ENCODE measurements around the gene PDLIM5.

PDLIM5 gene

DNA sequence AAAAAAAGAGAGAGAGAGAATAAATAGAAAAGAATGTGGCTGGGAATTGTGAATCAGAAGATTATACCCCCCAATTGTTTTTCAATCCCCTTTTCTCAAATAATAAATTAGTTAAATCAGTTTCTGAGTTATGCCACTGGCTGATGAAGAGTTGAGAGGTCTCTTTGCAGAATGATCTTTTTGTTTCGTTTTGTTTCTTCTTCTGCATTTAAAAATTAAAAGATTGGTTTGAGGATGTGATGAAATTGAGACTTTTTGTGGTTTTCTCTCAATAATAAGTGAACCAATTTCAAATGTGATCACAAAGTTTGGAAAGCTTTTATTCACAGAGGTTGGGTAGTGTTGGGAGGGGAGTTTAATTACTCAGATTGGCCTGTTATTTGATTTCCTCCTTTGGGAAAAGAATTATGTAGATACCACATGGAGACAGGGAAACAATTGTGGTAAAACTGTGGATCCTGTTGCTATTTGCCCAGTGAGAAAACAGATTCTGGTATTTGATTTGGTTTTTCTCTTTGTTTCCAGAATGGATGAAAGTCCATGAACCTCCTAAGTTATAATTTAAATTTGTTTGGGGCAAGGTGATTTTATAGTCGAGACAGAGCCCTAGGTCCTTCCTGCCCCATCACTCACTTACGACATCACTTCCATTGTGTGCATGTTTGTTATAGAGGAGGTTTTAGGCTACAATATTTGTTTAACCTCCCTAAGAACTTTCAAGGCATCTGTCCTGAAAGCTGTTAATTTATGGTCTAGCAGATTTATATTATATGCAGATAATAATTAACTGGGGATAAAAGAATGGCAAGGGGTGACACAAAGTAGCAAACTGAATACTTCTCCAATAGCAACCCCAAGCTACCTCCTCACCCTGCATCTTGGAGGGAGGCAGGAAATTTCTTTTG lies 214.0 kb downstream of the PDLIM5 start:
- DNase-seq = no peak

DNA sequence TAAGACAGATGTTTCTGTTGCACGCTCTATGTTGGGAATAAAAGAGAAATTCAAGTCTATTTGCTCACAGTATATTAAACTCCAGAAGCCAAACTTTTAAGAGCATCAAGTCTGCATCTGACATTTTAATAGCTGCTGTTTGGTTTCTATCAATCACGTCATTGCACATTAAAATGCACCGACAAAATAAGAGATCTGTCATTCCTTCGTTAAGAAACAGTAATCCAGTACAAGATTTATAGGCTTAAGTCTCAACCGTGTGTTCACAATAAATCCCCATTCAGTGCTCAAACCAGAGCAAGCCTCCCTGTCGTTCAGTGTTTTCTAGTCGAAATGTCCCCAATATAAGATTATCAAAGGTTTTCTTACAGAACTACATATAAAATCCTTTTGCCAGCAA lies 217.0 kb downstream of the PDLIM5 start:
- no peak for DNase-seq

GRCh38 chr4:94669672-94670664 lies 218.2 kb downstream of the PDLIM5 start:
- DNase-seq = no peak

GRCh38 chr4:94671113-94671512 lies 219.4 kb downstream of the PDLIM5 start:
- no peak for DNase-seq

GRCh38 chr4:94673961-94674360 lies 222.2 kb downstream of the PDLIM5 start:
- no peak for DNase-seq

GRCh38 chr4:94676970-94677369 lies 225.2 kb downstream of the PDLIM5 start:
- no peak for DNase-seq

- no peak for DNase-seq
Measured at GRCh38 chr4:94678896-94679295, 227.2 kb downstream of the PDLIM5 start.

- DNase-seq = no peak
Measured at GRCh38 chr4:94680176-94680862, 228.6 kb downstream of the PDLIM5 start.

- DNase-seq = no peak
Measured at GRCh38 chr4:94686086-94686485, 234.3 kb downstream of the PDLIM5 start.

DNA sequence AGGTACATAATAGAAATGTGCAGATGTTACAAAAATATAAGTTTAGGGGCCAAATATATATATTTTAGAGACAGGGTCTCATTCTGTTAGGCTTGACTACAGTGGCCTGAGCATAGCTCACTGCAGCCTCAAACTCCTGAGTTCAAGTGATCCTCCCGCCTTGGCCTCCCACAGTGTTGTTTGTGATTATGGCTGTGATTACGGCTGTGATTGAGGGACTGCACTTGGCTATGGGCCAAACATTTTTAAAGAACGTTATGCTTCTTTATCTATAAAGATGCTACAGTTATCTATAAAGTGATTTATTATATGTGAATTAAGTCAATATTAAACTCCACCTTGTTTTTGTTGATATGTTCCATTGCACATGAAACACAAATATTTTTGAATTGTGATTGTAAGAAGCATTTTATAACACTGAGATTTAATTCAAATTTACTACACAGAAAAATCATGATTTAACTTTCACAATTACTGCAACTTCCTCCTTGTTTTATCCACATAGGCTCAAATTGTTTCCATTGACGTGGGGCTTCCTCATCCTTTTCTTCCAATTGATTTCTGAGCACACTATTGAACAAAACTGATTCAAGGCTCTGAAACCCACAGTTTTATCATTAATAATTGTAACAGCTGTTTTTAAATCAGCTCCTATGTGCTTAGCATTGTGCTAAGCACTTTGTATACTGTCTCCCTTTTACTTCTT lies 237.6 kb downstream of the PDLIM5 start:
- DNase-seq = no peak

DNA sequence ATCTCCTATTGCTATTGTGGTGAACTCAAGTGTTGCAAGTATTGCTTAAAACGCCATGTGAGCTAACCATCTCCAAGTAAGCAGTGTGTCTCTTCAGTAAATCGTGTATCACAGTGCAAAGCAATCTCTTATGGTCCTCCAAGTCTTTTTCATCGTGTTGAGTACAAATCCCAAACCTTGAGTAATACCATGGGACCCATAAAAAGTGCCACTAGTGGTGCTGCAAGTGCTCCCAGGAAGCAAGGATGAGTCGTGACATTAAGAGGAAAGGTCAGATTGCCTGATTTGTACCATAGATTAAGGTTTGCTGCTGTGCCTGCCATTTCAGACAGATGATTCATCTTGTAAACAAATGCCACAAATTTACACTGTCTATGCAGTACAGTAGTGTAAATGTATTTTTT lies 239.1 kb downstream of the PDLIM5 start:
- no peak for DNase-seq

DNA sequence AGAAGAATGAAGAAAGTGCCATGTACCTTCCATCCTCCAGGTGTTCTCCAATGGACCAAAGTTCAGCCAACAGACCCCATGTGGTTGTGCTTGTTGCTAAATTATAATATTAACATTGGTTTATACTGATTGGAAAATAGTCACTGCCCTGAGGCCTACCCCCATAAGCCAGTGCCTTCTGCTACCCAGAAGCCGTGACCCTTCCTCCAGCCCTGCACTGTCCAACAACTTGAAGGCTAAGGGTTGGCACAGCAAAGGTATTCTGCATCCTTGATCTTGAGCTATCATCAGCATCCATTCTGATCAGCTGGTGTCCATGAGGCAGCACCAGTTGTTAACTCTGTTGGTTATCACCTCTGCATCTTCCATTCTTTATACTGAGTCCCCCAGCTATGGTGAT lies 239.8 kb downstream of the PDLIM5 start:
- DNase-seq = no peak

DNA sequence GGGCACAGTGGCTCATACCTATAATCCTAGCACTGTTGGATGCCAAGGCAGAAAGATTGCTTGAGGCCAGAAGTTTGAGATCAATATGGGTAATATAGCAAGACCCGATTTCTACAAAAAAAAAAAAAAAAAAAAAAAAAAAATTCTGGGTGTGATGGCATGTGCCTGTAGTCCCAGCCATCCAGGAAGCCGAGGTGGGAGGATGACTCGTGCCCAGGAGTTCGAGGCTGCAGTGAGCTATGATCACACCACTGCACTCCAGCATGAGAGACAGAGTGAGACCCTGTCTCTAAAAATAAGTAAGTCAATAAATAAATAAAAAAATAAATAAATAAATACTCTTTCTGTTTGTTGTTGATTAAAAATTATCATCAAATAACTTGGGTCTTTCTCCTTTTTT lies 243.6 kb downstream of the PDLIM5 start:
- DNase-seq = no peak

DNA sequence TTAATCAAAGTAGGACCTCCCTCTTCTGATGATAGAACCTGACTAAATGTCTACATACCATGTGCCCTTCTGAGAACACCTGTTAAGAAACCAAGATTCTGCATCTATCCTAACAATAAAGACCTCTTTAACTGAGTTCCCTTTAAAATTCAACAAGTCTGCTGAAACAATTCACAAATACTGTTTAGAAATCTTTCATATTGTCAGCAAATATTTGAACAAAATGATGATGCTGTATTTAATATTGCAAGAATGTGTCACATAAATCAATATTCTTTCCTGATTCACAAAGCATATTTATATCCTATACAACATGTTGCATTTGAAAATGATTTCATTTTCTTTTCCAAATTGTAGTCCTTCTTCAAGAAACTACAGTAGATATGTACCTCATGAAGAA lies 246.4 kb downstream of the PDLIM5 start:
- DNase-seq = no peak

GRCh38 chr4:94700298-94700697 lies 248.6 kb downstream of the PDLIM5 start:
- DNase-seq = no peak

- no peak for DNase-seq
Measured at GRCh38 chr4:94701631-94702300, 250.0 kb downstream of the PDLIM5 start.

DNA sequence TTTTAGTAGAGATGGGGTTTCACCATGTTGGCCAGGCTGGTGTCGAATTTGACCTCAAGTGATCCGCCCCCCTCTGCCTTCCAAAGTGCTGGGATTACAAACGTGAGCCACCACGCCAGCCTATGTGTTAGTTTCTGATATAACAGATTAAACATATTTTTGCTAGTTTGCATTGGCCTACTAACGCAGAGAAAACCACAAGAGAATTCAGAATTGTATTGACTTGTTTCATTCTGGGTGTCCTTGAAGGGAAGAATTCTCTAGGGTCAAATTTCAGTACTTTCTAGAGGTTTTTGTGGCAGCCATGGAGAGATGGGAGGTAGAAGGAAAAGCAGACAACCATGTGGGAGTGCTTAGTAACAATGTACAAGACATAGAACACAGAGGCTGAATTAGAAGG lies 259.9 kb downstream of the PDLIM5 start:
- no peak for DNase-seq

- no peak for DNase-seq
Measured at GRCh38 chr4:94714365-94715160, 262.8 kb downstream of the PDLIM5 start.

- DNase-seq = no peak
Measured at GRCh38 chr4:94715726-94716125, 264.0 kb downstream of the PDLIM5 start.
